ENCODE results near the gene NHP2.

The NHP2 gene

DNA sequence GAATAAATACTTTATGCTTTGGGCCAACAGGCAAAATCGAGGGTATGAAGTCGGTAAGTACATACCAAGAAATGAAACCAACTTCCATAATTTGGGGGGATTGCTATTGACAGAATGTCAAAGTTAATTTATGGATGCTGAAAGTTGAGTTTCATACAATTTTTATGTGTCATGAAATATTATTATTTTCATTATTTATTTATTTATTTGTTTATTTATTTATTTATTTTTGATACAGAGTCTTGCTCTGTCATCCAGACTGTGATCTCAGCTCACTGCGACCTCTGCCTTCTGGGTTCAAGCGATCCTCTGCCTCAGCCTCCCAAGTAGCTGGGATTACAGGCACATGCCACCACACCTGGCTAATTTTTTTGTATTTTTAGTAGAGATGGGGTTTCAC, 38.0 kb upstream of the NHP2 start:
- TF ChIP-seq, protein P1, sequence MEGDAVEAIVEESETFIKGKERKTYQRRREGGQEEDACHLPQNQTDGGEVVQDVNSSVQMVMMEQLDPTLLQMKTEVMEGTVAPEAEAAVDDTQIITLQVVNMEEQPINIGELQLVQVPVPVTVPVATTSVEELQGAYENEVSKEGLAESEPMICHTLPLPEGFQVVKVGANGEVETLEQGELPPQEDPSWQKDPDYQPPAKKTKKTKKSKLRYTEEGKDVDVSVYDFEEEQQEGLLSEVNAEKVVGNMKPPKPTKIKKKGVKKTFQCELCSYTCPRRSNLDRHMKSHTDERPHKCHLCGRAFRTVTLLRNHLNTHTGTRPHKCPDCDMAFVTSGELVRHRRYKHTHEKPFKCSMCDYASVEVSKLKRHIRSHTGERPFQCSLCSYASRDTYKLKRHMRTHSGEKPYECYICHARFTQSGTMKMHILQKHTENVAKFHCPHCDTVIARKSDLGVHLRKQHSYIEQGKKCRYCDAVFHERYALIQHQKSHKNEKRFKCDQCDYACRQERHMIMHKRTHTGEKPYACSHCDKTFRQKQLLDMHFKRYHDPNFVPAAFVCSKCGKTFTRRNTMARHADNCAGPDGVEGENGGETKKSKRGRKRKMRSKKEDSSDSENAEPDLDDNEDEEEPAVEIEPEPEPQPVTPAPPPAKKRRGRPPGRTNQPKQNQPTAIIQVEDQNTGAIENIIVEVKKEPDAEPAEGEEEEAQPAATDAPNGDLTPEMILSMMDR (IDR thresholded peaks at IDR 0.05; ENCODE audit: control insufficient read depth, insufficient read depth, low read depth, low read length, missing control alignments): no peak

GRCh38 chr5:178189433-178189832, 35.7 kb upstream of the NHP2 start:
- H3K4me3 ChIP-seq (ENCODE audit: control insufficient read depth, low read depth, low read length): no peak overlapping the region
- no peak for DNase-seq (ENCODE audit: low read depth)
- TF ChIP-seq, protein P1 (IDR thresholded peaks at IDR 0.05; ENCODE audit: control insufficient read depth, insufficient read depth, low read depth, low read length, missing control alignments): no peak

More for the DNA sequence above, 38.0 kb upstream of the NHP2 start:
- H3K4me3 ChIP-seq (ENCODE audit: control insufficient read depth, low read depth, low read length): no peak overlapping the region
- DNase-seq (ENCODE audit: low read depth): no peak

DNA sequence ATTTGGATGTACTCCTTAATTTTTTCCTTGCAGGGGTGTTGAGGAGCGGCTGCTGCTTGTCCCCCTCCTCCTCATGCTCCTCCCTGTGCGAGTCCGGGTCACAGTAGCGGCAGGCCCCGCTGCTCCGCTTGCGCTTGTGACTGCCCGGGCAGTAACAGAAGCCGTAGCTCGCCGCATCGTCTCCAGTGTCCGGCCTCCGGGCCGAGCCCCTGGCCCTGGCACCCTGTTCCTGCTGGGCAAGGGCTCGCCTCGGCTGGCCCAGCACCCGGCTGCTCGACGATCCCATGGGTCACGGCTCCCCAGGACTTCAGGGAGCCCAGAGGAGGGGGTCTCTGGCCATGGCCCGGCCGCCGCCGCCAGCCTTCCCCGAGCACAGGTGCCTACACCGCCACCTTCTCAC, 33.3 kb upstream of the NHP2 start, which contains the start of gene GMCL2:
GMCL2 (minus strand) TSS at position 358 of the 400 bp plus-strand sequence; CDS start at position 286, 72 bp downstream.
- DNase-seq (ENCODE audit: low read depth): no peak
- TF ChIP-seq, protein P1 (IDR thresholded peaks at IDR 0.05; ENCODE audit: control insufficient read depth, insufficient read depth, low read depth, low read length, missing control alignments): no peak
- no peak within 1 kb of the TSS for H3K4me3 ChIP-seq (ENCODE audit: control insufficient read depth, low read depth, low read length)

- H3K4me3 ChIP-seq (ENCODE audit: control insufficient read depth, low read depth, low read length): no peak overlapping the region
- TF ChIP-seq, protein P1 (IDR thresholded peaks at IDR 0.05; ENCODE audit: control insufficient read depth, insufficient read depth, low read depth, low read length, missing control alignments): no peak
- no peak for DNase-seq (ENCODE audit: low read depth)
Measured at GRCh38 chr5:178186427-178186826, 32.7 kb upstream of the NHP2 start.

DNA sequence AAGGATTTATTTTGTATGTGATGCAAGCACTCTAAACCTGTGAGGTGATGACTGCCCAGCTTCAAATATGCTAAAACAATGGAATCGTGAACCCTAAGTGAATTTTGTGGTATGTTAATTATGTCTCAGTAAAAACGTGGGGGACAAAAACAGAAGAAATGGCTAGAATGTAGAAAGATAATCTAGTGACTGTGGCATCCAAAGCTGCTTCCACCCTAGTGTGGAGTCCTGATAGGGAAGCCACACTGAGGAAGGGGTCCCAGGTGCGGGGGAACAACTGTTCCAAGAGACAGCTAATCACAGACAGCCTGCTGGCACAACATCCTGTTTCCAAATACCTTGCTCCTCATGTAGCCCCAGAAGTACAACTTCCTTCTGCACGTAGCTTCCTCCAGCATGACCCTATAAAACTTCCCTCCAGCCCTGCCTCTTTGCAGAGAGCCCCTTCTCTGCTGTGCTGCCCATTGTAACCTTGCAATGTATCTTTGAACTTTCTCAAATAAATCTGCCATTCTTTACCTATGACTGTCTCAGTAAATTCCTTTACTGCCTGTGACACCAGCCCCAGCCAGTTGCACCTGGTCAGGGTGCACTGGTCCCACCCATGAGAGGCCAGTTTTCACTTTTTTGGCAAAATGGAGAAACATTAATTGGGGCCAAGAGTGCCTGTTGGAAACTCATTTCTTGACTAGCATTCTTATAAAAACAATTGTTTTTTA, 28.6 kb upstream of the NHP2 start:
- no peak overlapping the region for H3K4me3 ChIP-seq (ENCODE audit: control insufficient read depth, low read depth, low read length)
- TF ChIP-seq, protein P1 (IDR thresholded peaks at IDR 0.05; ENCODE audit: control insufficient read depth, insufficient read depth, low read depth, low read length, missing control alignments): no peak
- DNase-seq (ENCODE audit: low read depth): no peak

- TF ChIP-seq, protein P1 (IDR thresholded peaks at IDR 0.05; ENCODE audit: control insufficient read depth, insufficient read depth, low read depth, low read length, missing control alignments): no peak
- no peak for DNase-seq (ENCODE audit: low read depth)
- H3K4me3 ChIP-seq (ENCODE audit: control insufficient read depth, low read depth, low read length): no peak overlapping the region
Measured at GRCh38 chr5:178180141-178180863, 26.6 kb upstream of the NHP2 start.
